K562 (cell line): Measurements from ENCODE around the gene TVP23A. TPM values are rescaled to one million over a fixed set of nuclear protein-coding genes. Genes with fewer than 3 reads are reported as not detected.

Experiments
- BCL6 ChIP-seq: fragments of 250-450 bp; sonication (Bioruptor Pico); IDR thresholded peaks from 2 replicates; pipeline ENCODE4 v1.4.0; 2020
- FOXO4 ChIP-seq: fragments of 450-650 bp; formaldehyde crosslinking; IDR thresholded peaks from 2 replicates; pipeline ENCODE4 v1.4.0; 2020; ENCODE audit warnings: mild to moderate bottlenecking, moderate library complexity
- HDAC1 ChIP-seq, 2 experiments: fragments of 450-650 bp; IDR thresholded peaks; 2 replicates each; pipeline ENCODE4 v1.6.1; 2016 to 2017; ENCODE audit warnings: inconsistent platforms in 1 of 2, mild to moderate bottlenecking in 1 of 2, moderate library complexity in 1 of 2
- MECOM ChIP-seq: fragments of 250-450 bp; sonication (Bioruptor Pico); IDR thresholded peaks from 2 replicates; pipeline ENCODE4 v1.8.0; 2022; ENCODE audit warnings: inconsistent platforms
- SNAPC5 ChIP-seq: fragments of 250-450 bp; sonication (Bioruptor Pico); IDR thresholded peaks from 2 replicates; pipeline ENCODE4 v1.8.0; 2021; ENCODE audit warnings: moderate library complexity, mild to moderate bottlenecking, inconsistent platforms
- UBTF ChIP-seq, 2 experiments: IDR thresholded peaks; 2 replicates each; pipeline ENCODE4 v1.6.1; 2012; ENCODE audit warnings: improper control_type of control experiment in 2 of 2, low read depth in 2 of 2, low read length in 2 of 2, borderline replicate concordance in 1 of 2
- ZBTB43 ChIP-seq: sonication (generic); formaldehyde crosslinking; IDR thresholded peaks from 2 replicates; pipeline ENCODE4 v1.8.0; 2023; ENCODE audit warnings: mild to moderate bottlenecking, missing genetic modification reagents
- ZNF384 ChIP-seq: IDR thresholded peaks from 2 replicates; pipeline ENCODE4 v1.6.1; 2012; ENCODE audit warnings: low read depth, low read length, improper control_type of control experiment
- ZNF431 ChIP-seq: sonication (generic); formaldehyde crosslinking; IDR thresholded peaks from 2 replicates; pipeline ENCODE4 v1.8.0; 2022; ENCODE audit warnings: mild to moderate bottlenecking, missing genetic modification reagents
- ZNF583 ChIP-seq: fragments of 250-450 bp; sonication (Bioruptor Pico); IDR thresholded peaks from 2 replicates; pipeline ENCODE4 v1.4.0; 2020
- ZNF609 ChIP-seq: sonication (generic); formaldehyde crosslinking; IDR thresholded peaks from 2 replicates; pipeline ENCODE4 v1.8.1; 2023; ENCODE audit warnings: missing genetic modification reagents, mild to moderate bottlenecking, borderline replicate concordance
- ZNF695 ChIP-seq: fragments of 450-650 bp; formaldehyde crosslinking; IDR thresholded peaks from 2 replicates; pipeline ENCODE4 v1.4.0; 2020; ENCODE audit warnings: mild to moderate bottlenecking, moderate library complexity
- ZSCAN32 ChIP-seq: fragments of 450-650 bp; formaldehyde crosslinking; IDR thresholded peaks from 2 replicates; pipeline ENCODE4 v1.4.0; 2020; ENCODE audit warnings: mild to moderate bottlenecking, moderate library complexity
- polyA plus RNA-seq, 8 experiments: library from polyadenylated mRNA; depleted of rRNA in 4 of 8; stranded (reverse) in 5 of 8; unstranded in 3 of 8; fragments of >200 nt; fragmentation: Nextera tagmentation in 2 of 8; fragmentation: Illumina TruSeq in 1 of 8; extraction: Ambion mirVana in 2 of 8; extraction: Trizol in 1 of 8; gene quantifications; 2 replicates each; pipeline versions ENCODE4 v1.2.1 to v1.2.3, GENCODE V29; 2011 to 2014; ENCODE audit warnings: inconsistent platforms in 1 of 8, missing spikeins in 1 of 8
- total RNA-seq, 7 experiments: library from RNA; depleted of rRNA in 6 of 7; stranded (reverse); fragments of >200 nt in 6 of 7; fragmentation: Illumina TruSeq in 2 of 7; extraction: Trizol in 2 of 7; gene quantifications; 2 replicates each; pipeline versions ENCODE4 v1.2.1 to v1.2.3, GENCODE V29; 2011 to 2021; ENCODE audit warnings: low replicate concordance in 1 of 7

TVP23A gene
- total and polyA plus RNA-seq, 9 of the 15 experiments (the other 6 are each of a cell fraction or from before 2014, with no cell fraction given), result 0.04 to 0.77 (median 0.10) TPM; not detected in 3

GRCh38 chr16:10763456-10763855 lies 55.1 kb downstream of the TVP23A start (continued):
- no peak for TF ChIP-seq FOXO4 (CRISPR knock-in tag)
- TF ChIP-seq ZNF384, result no peak
- TF ChIP-seq BCL6 (CRISPR knock-in tag), result no peak
- TF ChIP-seq ZSCAN32 (CRISPR knock-in tag), result no peak
- TF ChIP-seq HDAC1 (IDR thresholded peaks at IDR 0.05), result no peak
- TF ChIP-seq ZNF695 (CRISPR knock-in tag), result no peak
- no peak for TF ChIP-seq ZNF431
- TF ChIP-seq UBTF (IDR thresholded peaks at IDR 0.05; ENCODE audit: borderline replicate concordance in 1 of 2, low read depth in 2 of 2, low read length in 2 of 2), result no peak
- no peak for TF ChIP-seq SNAPC5 (CRISPR knock-in tag)
- no peak for TF ChIP-seq ZNF583 (CRISPR knock-in tag)
- TF ChIP-seq MECOM (CRISPR knock-in tag), result no peak
- no peak for TF ChIP-seq ZBTB43 (CRISPR knock-in tag)
- no peak for TF ChIP-seq ZNF609 (CRISPR knock-in tag)
